Central memory CD8-positive, alpha-beta T cell (primary cell): ENCODE data around the gene CT45A7.
"Not testable (repeated sequence)": the region's sequence is repeated elsewhere in the genome, so short reads cannot be mapped to it uniquely, and the experiment has no call there.

Experiments used
- ATAC-seq: fragments of 150-1000 bp; cut with Tn5 transposase; replicated peaks from 2 replicates; pipeline ENCODE4 v1.10.0; 2022; ENCODE audit warnings: mild to moderate bottlenecking, moderate FRiP score, moderate number of reproducible peaks; ENCODE audit not compliant: poor library complexity, severe bottlenecking; ENCODE audit errors: extremely low read depth
- DNase-seq, 2 donors: peaks; one replicate each; pipeline ENCODE4 v3.0.0; 2021; ENCODE audit warnings: low spot score in 2 of 2
- H3K27ac Mint-ChIP-seq: one replicate; pipeline ENCODE4 v1.8.0; 2022; ENCODE audit warnings: low read depth, mild to moderate bottlenecking, moderate library complexity, mixed read lengths
- H3K27me3 Mint-ChIP-seq: one replicate; pipeline ENCODE4 v1.8.0; 2022; ENCODE audit warnings: mixed read lengths
- H3K36me3 Mint-ChIP-seq: one replicate; pipeline ENCODE4 v1.8.0; 2022; ENCODE audit warnings: mild to moderate bottlenecking, moderate library complexity, mixed read lengths; ENCODE audit not compliant: insufficient read depth
- H3K4me1 Mint-ChIP-seq: one replicate; pipeline ENCODE4 v1.8.0; 2022; ENCODE audit warnings: mixed read lengths
- H3K4me3 Mint-ChIP-seq: one replicate; pipeline ENCODE4 v1.8.0; 2022; ENCODE audit warnings: mild to moderate bottlenecking, moderate library complexity, mixed read lengths
- H3K9me3 Mint-ChIP-seq: one replicate; pipeline ENCODE4 v1.8.0; 2022; ENCODE audit warnings: mixed read lengths

CT45A7 gene, protein sequence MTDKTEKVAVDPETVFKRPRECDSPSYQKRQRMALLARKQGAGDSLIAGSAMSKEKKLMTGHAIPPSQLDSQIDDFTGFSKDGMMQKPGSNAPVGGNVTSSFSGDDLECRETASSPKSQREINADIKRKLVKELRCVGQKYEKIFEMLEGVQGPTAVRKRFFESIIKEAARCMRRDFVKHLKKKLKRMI

DNA sequence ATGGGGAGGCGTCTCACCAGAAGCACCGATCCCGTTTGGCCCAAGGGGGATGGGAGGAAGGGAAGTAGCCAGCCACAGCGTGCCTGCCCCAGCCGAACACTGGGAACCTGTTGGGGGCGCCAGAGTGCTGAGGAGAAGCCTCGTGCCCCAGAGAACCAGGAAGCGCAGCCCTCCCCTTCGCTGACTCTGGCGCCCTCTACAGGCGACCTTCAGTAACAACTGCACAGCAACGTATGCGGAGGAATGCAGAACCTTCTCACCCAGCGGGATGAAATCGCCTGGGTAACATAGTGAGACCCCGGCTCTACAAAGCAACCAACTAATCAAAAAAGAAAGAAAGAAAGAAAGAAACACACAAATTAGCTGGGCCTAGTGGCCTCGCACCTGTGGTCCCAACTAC lies at the start of gene CT45A7:
Gene CT45A7 (minus strand): TSS at position 101 of the 400 bp plus-strand sequence. CDS start 3,747 bp downstream, outside the sequence.
- not testable (repeated sequence) for DNase-seq, H3K4me3 Mint-ChIP-seq, ATAC-seq, H3K27ac Mint-ChIP-seq, H3K27me3 Mint-ChIP-seq, H3K36me3 Mint-ChIP-seq, H3K9me3 Mint-ChIP-seq, H3K4me1 Mint-ChIP-seq

DNA sequence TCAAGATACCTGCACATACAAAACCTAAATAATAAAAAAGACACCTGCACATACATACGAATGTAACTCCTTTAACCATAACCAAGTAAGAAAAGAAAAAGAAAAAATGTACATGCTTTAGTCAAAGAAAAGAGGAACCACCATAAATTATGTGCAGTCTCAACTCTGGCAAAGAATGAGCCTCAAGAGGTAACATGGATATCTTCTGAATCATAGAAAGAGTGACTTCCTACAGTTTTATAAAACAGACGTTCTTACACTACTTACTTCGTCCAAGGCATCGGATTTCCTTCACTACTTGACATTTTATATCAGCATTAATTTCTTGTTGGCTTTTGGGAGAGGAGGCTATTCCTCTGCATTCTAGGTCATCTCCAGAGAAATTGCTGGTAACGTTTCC lies 45.7 kb upstream of the CT45A7 start:
- not testable (repeated sequence) for H3K9me3 Mint-ChIP-seq, H3K27ac Mint-ChIP-seq, H3K27me3 Mint-ChIP-seq, H3K4me3 Mint-ChIP-seq, DNase-seq, H3K4me1 Mint-ChIP-seq, ATAC-seq, H3K36me3 Mint-ChIP-seq

DNA sequence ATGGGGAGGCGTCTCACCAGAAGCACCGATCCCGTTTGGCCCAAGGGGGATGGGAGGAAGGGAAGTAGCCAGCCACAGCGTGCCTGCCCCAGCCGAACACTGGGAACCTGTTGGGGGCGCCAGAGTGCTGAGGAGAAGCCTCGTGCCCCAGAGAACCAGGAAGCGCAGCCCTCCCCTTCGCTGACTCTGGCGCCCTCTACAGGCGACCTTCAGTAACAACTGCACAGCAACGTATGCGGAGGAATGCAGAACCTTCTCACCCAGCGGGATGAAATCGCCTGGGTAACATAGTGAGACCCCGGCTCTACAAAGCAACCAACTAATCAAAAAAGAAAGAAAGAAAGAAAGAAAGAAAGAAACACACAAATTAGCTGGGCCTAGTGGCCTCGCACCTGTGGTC lies 34.6 kb upstream of the CT45A7 start, which contains the start of gene CT45A9:
Gene CT45A9 (minus strand): TSS at position 101 of the 400 bp plus-strand sequence. CDS start 3,751 bp downstream, outside the sequence.
- not testable (repeated sequence) for H3K36me3 Mint-ChIP-seq, H3K4me1 Mint-ChIP-seq, H3K27me3 Mint-ChIP-seq, H3K4me3 Mint-ChIP-seq, DNase-seq, H3K27ac Mint-ChIP-seq, H3K9me3 Mint-ChIP-seq, ATAC-seq

DNA sequence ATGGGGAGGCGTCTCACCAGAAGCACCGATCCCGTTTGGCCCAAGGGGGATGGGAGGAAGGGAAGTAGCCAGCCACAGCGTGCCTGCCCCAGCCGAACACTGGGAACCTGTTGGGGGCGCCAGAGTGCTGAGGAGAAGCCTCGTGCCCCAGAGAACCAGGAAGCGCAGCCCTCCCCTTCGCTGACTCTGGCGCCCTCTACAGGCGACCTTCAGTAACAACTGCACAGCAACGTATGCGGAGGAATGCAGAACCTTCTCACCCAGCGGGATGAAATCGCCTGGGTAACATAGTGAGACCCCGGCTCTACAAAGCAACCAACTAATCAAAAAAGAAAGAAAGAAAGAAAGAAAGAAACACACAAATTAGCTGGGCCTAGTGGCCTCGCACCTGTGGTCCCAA lies 17.4 kb upstream of the CT45A7 start, which contains the start of gene CT45A8:
Gene CT45A8 (minus strand): TSS at position 101 of the 400 bp plus-strand sequence. CDS start 3,755 bp downstream, outside the sequence.
- H3K36me3 Mint-ChIP-seq, ATAC-seq, H3K9me3 Mint-ChIP-seq, H3K27ac Mint-ChIP-seq, DNase-seq, H3K4me1 Mint-ChIP-seq, H3K27me3 Mint-ChIP-seq, H3K4me3 Mint-ChIP-seq: not testable (repeated sequence)

DNA sequence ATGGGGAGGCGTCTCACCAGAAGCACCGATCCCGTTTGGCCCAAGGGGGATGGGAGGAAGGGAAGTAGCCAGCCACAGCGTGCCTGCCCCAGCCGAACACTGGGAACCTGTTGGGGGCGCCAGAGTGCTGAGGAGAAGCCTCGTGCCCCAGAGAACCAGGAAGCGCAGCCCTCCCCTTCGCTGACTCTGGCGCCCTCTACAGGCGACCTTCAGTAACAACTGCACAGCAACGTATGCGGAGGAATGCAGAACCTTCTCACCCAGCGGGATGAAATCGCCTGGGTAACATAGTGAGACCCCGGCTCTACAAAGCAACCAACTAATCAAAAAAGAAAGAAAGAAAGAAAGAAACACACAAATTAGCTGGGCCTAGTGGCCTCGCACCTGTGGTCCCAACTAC lies 17.2 kb downstream of the CT45A7 start, which contains the start of gene CT45A2:
Gene CT45A2 (minus strand): TSS at position 101 of the 400 bp plus-strand sequence. CDS start 3,747 bp downstream, outside the sequence.
- not testable (repeated sequence) for H3K27ac Mint-ChIP-seq, ATAC-seq, H3K4me3 Mint-ChIP-seq, H3K9me3 Mint-ChIP-seq, H3K27me3 Mint-ChIP-seq, H3K4me1 Mint-ChIP-seq, DNase-seq, H3K36me3 Mint-ChIP-seq

DNA sequence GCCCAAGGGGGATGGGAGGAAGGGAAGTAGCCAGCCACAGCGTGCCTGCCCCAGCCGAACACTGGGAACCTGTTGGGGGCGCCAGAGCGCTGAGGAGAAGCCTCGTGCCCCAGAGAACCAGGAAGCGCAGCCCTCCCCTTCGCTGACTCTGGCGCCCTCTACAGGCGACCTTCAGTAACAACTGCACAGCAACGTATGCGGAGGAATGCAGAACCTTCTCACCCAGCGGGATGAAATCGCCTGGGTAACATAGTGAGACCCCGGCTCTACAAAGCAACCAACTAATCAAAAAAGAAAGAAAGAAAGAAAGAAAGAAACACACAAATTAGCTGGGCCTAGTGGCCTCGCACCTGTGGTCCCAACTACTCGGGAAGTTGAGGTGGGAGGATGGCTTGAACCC lies 34.4 kb downstream of the CT45A7 start, which contains the start of gene CT45A6:
Gene CT45A6 (minus strand): TSS at position 101 of the 400 bp plus-strand sequence. CDS start 3,794 bp downstream, outside the sequence.
- H3K4me3 Mint-ChIP-seq, H3K9me3 Mint-ChIP-seq, DNase-seq, H3K27ac Mint-ChIP-seq, H3K27me3 Mint-ChIP-seq, ATAC-seq, H3K4me1 Mint-ChIP-seq, H3K36me3 Mint-ChIP-seq: not testable (repeated sequence)

DNA sequence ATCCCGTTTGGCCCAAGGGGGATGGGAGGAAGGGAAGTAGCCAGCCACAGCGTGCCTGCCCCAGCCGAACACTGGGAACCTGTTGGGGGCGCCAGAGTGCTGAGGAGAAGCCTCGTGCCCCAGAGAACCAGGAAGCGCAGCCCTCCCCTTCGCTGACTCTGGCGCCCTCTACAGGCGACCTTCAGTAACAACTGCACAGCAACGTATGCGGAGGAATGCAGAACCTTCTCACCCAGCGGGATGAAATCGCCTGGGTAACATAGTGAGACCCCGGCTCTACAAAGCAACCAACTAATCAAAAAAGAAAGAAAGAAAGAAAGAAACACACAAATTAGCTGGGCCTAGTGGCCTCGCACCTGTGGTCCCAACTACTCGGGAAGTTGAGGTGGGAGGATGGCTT lies 51.7 kb downstream of the CT45A7 start, which contains the start of gene CT45A5:
Gene CT45A5 (minus strand): TSS at position 101 of the 400 bp plus-strand sequence. CDS start 3,774 bp downstream, outside the sequence.
- ATAC-seq, H3K4me1 Mint-ChIP-seq, H3K9me3 Mint-ChIP-seq, H3K27me3 Mint-ChIP-seq, H3K4me3 Mint-ChIP-seq, H3K27ac Mint-ChIP-seq, H3K36me3 Mint-ChIP-seq, DNase-seq: not testable (repeated sequence)
